ENCODE results near the gene RNPS1. TPM values are rescaled to one million over a fixed set of nuclear protein-coding genes. Genes with fewer than 3 reads are reported as not detected.

RNPS1 gene
- total RNA-seq, 3 donors from 2014 or later, result 412 to 481 (median 413) TPM

Other genes with a start within 250 kb of the RNPS1 start
- gene NPW, start 248.3 kb downstream of the RNPS1 start, total RNA-seq, result 10 to 100 TPM in 2 of 3 donors, 1 to 10 TPM in 1; 9.2 to 19.0 (median 13.1) TPM
- gene NHERF2, start 241.2 kb downstream of the RNPS1 start, total RNA-seq, result 1 to 10 TPM; 2.0 to 4.4 (median 2.0) TPM
- 10 to 100 TPM; 30.5 to 43.5 (median 34.8) TPM for gene NTHL1, start 220.3 kb downstream of the RNPS1 start, total RNA-seq
- 10 to 100 TPM; 87.6 to 98.0 (median 94.5) TPM for gene TSC2, start 220.1 kb downstream of the RNPS1 start, total RNA-seq
- gene PKD1, start 132.2 kb downstream of the RNPS1 start, total RNA-seq, result 100 to 1,000 TPM; 100 to 118 (median 104) TPM
- gene RAB26, start 119.5 kb downstream of the RNPS1 start, total RNA-seq, result not detected
- gene TRAF7, start 112.3 kb downstream of the RNPS1 start, total RNA-seq, result 100 to 1,000 TPM in 2 of 3 donors, 10 to 100 TPM in 1; 95.6 to 110 (median 102) TPM
- gene CASKIN1, start 71.5 kb downstream of the RNPS1 start, total RNA-seq, result 1 to 10 TPM in 1 of 3 donors, under 1 TPM in 2; 0.14 to 1.5 (median 0.34) TPM
- gene MLST8, start 62.7 kb downstream of the RNPS1 start, total RNA-seq, result 10 to 100 TPM; 73.6 to 88.0 (median 84.8) TPM
- gene BRICD5, start 57.3 kb downstream of the RNPS1 start, total RNA-seq, result 1 to 10 TPM; 6.4 to 8.2 (median 6.8) TPM
- gene PGP, start 53.3 kb downstream of the RNPS1 start, total RNA-seq, result 10 to 100 TPM; 25.8 to 27.9 (median 27.2) TPM
- 10 to 100 TPM; 44.3 to 48.7 (median 45.3) TPM for gene E4F1, start 44.5 kb downstream of the RNPS1 start, total RNA-seq
- 1 to 10 TPM in 1 of 3 donors, under 1 TPM in 2; 0.52 to 1.1 (median 0.86) TPM for gene DNASE1L2, start 31.7 kb downstream of the RNPS1 start, total RNA-seq
- gene ECI1, start 16.5 kb downstream of the RNPS1 start, total RNA-seq, result 10 to 100 TPM; 21.6 to 23.8 (median 22.5) TPM
- gene ABCA3, start 72.6 kb upstream of the RNPS1 start, total RNA-seq, result 1 to 10 TPM; 2.4 to 3.7 (median 2.7) TPM
- gene CCNF, start 161.3 kb upstream of the RNPS1 start, total RNA-seq, result 1 to 10 TPM; 6.7 to 7.5 (median 7.4) TPM
- gene TEDC2, start 192.0 kb upstream of the RNPS1 start, total RNA-seq, result 10 to 100 TPM; 26.0 to 37.5 (median 32.7) TPM
- gene NTN3, start 203.2 kb upstream of the RNPS1 start, total RNA-seq, result not detected
- gene TBC1D24, start 207.0 kb upstream of the RNPS1 start, total RNA-seq, result 10 to 100 TPM; 25.0 to 27.2 (median 26.3) TPM
- 100 to 1,000 TPM; 184 to 198 (median 188) TPM for gene ATP6V0C, start 245.8 kb upstream of the RNPS1 start, total RNA-seq